Activated naive CD8-positive, alpha-beta T cell treated with anti-CD3 and anti-CD28 coated beads, Interleukin-2, amount 50 U/mL, for 24 hours (primary cell): Measurements from ENCODE around the gene SEZ6.

ENCODE experiments used
- ATAC-seq: fragments of 150-1000 bp; cut with Tn5 transposase; one replicate; pipeline ENCODE4 v1.10.0; 2021
- DNase-seq: peaks from one replicate; pipeline ENCODE4 v3.0.0; 2021
- H3K27ac Mint-ChIP-seq: one replicate; pipeline ENCODE4 v1.8.0; 2021; ENCODE audit warnings: mild to moderate bottlenecking, mixed read lengths
- H3K27me3 Mint-ChIP-seq: one replicate; pipeline ENCODE4 v1.8.0; 2021; ENCODE audit warnings: mixed read lengths
- H3K36me3 Mint-ChIP-seq: one replicate; pipeline ENCODE4 v1.8.0; 2021; ENCODE audit warnings: low read depth, mixed read lengths
- H3K4me1 Mint-ChIP-seq: one replicate; pipeline ENCODE4 v1.8.0; 2021; ENCODE audit warnings: mixed read lengths
- H3K4me3 Mint-ChIP-seq: one replicate; pipeline ENCODE4 v1.8.0; 2021; ENCODE audit warnings: mild to moderate bottlenecking, moderate library complexity, mixed read lengths
- H3K9me3 Mint-ChIP-seq: one replicate; pipeline ENCODE4 v1.8.0; 2021; ENCODE audit warnings: mixed read lengths

The SEZ6 gene

DNA sequence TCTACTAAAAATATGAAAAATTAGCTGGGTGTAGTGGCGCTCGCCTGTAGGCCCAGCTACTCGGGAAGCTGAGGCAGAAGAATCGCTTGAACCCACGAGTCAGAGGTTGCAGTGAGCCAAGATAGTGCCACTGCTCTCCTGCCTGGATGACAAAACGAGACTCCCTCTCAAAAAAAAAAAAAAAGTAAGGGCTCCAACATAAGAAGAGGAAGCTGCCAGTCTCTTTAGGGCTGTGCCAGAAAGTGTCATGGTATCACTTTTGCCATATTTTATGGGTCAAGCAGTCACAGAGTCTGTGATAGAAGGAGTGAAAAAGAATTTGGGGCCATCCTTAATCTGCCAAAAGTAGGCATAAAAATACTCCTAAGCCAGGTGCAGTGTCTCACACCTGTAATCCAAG is 35.7 kb upstream of the SEZ6 start:
- no peak for ATAC-seq
- Mint-ChIP-seq H3K27me3 (peaks cover 7% of the 10 kb centered on the region), H3K27ac (no peak overlapping the region), H3K4me1 (peaks cover 21% of the 10 kb centered on the region), H3K4me3 (no peak overlapping the region), H3K36me3 (no peaks in the 10 kb centered on the region), H3K9me3 (no peaks in the 10 kb centered on the region)
- no peak for DNase-seq

DNA sequence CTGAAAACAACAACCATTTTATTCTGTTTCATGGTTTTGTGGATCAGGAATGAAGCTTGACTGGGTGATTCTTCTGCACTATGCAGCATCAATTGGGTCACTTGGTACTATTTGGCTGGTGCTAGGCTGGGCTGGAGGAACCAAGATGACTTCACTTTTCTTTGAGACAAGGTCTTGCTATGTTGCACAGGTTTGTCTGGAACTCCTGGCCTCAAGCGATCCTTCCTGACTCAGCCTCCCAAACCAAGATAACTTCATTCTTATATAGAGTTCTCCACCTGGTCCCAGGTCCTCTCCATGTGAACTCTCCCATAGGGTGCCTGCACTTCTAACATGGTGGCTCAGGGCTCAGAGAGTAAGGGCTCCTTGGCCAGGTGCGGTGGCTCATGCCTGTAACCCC is 35.3 kb upstream of the SEZ6 start:
- H3K27ac Mint-ChIP-seq = no peak overlapping the region
- H3K27me3 Mint-ChIP-seq = peaks cover 9% of the 10 kb centered on the region
- no peaks in the 10 kb centered on the region for H3K9me3 Mint-ChIP-seq
- H3K4me3 Mint-ChIP-seq = no peak overlapping the region
- H3K4me1 Mint-ChIP-seq = peaks cover 16% of the 10 kb centered on the region
- ATAC-seq (no peak), DNase-seq (no peak)
- H3K36me3 Mint-ChIP-seq = no peaks in the 10 kb centered on the region

DNA sequence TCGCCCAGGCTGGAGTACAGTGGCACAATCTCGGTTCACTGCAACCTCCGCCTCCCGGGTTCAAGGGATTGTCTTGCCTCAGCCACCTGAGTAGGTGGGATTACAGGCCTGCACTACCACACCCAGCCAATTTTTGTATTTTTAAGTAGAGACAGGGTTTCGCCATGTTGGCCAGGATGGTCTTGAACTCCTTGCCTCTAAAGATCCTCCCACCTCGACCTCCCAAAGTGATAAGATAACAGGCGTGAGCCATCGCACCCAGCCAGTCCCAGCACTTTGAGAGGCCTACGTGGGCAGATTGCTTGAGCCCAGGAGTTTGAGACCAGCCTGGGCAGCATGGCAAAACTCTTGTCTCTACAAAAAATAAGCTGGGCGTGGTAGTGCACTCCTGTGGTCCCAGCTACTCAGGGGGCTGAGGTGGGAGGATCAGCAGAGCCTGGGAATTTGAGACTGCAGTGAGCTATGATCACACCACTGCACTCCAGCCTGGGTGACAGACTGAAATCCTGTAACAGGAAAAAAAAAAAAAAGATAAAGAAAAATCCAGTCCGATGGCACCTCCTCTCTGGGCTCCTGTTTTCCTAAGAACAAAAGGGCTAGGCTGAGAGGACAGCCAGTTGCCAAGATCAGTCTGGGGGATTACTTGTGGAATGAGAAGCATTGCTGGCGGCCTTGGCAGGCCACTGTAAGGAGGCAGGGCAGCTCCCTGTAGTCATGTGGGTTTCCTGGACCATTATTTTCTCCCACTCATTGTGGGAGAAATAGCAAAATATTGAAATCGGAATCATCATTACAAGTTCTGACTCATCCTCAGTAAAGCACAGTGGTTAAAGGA is 34.1 kb upstream of the SEZ6 start:
- DNase-seq (no peak), ATAC-seq (no peak)
- no peak overlapping the region for H3K4me3 Mint-ChIP-seq
- H3K9me3 Mint-ChIP-seq = no peaks in the 10 kb centered on the region
- no peaks in the 10 kb centered on the region for H3K36me3 Mint-ChIP-seq
- peaks cover 15% of the 10 kb centered on the region for H3K27me3 Mint-ChIP-seq
- no peak overlapping the region for H3K27ac Mint-ChIP-seq
- H3K4me1 Mint-ChIP-seq = peaks cover 11% of the 10 kb centered on the region

DNA sequence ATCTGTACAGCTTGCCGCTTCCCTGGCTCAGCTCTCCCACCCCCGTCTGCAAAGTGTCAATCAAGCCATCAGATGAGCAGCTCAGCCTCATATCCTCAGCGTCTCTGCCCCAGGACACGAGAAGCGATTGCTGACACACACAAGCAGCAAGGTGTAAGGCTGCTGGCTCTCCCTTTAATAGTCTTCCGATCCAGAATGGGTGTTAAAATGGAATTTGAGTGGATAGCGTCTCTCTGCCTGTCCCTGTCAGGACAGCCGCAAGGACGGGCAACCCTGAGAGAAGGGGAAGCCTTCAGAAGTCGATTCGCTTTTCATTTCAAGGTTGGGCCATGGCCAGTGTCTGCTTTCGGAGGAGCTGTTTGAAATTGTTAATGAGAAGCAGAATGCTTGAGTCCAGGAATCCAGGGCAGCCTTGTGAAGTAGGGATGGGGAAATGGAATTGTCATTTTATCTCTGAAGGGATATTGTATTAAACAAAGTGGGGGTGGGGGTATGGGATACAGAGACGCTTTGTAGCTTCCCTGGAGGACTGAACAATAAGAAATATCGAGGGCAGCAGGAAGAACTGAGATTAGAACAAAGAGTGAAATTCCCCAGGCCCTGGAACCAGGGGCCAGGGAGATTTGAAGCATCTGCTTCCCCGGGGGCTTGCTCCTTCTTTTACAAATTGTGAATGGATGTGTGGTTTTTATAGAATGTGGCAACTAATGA is 32.4 kb upstream of the SEZ6 start:
- Mint-ChIP-seq H3K4me3 (no peak overlapping the region), H3K9me3 (peaks cover 5% of the 10 kb centered on the region), H3K27ac (no peak overlapping the region), H3K36me3 (no peaks in the 10 kb centered on the region), H3K27me3 (peaks cover 28% of the 10 kb centered on the region), H3K4me1 (peaks cover 8% of the 10 kb centered on the region)
- ATAC-seq = no peak
- no peak for DNase-seq

DNA sequence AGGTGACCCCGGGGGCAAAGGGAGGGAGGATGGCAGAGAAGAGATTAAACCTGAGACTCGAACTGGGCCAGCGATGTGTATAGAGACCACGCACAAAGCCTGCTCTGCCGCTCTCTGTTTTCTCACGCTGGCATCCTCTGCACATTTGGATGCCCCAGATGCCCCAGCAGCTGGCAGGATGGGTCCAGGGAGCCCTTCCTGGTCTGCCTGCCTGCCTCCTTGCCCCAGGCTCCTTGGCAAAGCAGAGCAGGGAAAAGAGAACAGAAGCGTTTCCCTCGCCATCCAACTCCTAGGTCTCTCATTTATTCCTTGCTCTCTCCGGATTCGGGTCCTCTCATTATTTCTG is 31.9 kb upstream of the SEZ6 start:
- Mint-ChIP-seq H3K4me3 (no peak overlapping the region), H3K27me3 (peaks cover 28% of the 10 kb centered on the region), H3K4me1 (peaks cover 7% of the 10 kb centered on the region), H3K27ac (no peak overlapping the region), H3K36me3 (no peaks in the 10 kb centered on the region), H3K9me3 (peaks cover 5% of the 10 kb centered on the region)
- ATAC-seq = no peak
- DNase-seq = no peak

DNA sequence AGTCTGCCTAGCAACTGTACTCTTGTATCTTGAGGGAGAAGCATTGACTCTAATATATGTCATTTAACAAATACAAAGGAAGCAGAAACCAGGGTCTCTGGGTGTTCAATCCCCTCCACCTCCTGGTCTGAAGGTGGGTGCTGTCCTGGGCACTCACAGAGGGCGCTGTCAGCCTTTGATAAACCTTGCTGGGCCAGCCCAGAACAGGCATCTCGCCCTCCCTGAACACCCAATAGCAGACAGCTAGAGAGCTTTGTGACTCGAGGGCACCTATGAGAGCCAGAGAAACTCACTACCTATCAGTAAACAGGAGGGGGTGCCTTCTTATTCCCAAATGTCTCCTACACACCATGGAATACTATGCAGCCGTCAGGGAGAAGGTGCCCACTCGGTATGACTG is 30.8 kb upstream of the SEZ6 start:
- DNase-seq (no peak), ATAC-seq (no peak)
- H3K36me3 Mint-ChIP-seq = no peaks in the 10 kb centered on the region
- no peaks in the 10 kb centered on the region for H3K4me1 Mint-ChIP-seq
- peaks cover 5% of the 10 kb centered on the region for H3K9me3 Mint-ChIP-seq
- H3K4me3 Mint-ChIP-seq = no peak overlapping the region
- peaks cover 32% of the 10 kb centered on the region for H3K27me3 Mint-ChIP-seq
- H3K27ac Mint-ChIP-seq = no peak overlapping the region

DNA sequence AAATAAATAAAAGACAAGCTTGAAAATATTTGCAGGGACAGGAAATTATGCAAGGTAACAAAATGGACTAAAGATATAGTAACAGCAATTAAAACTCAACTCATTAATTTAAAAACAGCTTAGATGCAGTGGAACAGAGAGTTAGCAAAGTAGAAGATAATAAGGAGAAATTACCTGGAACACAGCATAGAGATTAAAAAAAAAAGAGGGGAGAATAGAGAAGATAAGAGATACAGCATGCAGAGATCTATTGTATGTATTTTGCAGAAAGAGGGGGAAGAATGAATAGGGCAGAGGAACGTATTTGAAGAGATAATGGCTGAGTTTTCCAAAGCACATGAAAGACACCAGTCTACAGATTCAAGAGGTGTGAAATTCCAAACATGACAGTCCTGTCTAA is 28.7 kb upstream of the SEZ6 start:
- Mint-ChIP-seq H3K4me1 (no peaks in the 10 kb centered on the region), H3K27me3 (peaks cover 44% of the 10 kb centered on the region), H3K9me3 (peaks cover 5% of the 10 kb centered on the region), H3K4me3 (no peak overlapping the region), H3K27ac (no peak overlapping the region), H3K36me3 (no peaks in the 10 kb centered on the region)
- no peak for ATAC-seq
- DNase-seq = no peak

DNA sequence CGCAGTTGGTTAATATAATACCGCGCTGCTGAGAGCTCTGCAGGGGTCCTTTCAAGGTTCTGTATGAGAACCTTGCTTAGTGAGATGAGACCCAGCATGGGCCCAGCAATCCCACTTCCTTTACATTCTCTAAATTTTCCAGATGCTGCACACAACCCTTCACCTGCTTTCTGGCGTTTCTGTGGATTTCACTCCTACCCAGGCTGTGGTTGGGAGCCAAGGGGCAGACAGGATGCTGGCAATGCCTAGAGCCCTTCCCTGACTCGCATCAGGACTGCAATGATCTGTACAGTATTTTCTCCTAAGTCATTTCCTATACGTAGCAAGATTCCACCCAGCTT is 27.0 kb upstream of the SEZ6 start:
- no peak overlapping the region for H3K27ac Mint-ChIP-seq
- H3K9me3 Mint-ChIP-seq = peaks cover 5% of the 10 kb centered on the region
- peaks cover 48% of the 10 kb centered on the region for H3K27me3 Mint-ChIP-seq
- DNase-seq = no peak
- no peak overlapping the region for H3K4me3 Mint-ChIP-seq
- no peaks in the 10 kb centered on the region for H3K4me1 Mint-ChIP-seq
- H3K36me3 Mint-ChIP-seq = no peaks in the 10 kb centered on the region
- no peak for ATAC-seq

DNA sequence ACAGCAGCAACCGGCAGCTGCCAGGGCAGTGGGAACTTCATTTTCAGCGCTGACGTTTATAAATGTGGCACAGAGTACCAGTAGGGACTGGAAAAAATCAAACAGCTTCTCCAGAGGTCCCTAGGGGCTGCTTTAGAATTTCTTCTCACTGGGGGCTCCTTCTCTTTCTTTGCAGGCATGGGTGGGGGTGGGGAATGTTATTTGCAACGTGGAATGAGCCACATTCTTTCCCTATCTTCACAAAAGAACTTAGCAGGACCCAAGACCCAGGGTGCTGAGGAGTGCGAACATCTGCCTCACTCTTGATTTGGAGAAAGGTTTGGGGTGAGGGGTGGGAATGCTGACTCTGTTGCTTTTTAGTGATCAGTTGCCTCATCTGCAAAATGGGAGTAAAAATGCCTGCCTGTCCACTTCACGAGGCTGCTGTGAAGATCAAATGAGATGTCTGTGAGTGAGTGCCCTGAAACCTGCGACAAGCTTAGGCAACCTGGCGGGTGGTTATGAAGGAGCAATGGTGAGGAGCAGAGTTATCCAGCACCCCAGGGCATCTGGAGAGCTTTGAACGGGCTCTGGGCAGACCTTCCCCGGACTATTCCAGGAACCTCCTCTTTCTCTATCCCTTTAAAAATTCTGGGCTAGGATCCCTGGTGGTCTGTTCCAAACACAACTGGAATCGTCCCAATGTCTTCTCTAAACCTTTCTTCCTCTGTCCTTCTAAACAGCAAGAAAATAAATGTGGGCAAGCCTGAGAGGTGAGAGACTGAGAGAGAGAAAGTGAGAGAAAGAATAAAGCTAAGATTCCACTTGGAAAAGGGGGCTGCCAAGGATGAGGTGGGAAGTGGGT is 26.4 kb upstream of the SEZ6 start:
- Mint-ChIP-seq H3K4me1 (no peaks in the 10 kb centered on the region), H3K4me3 (no peak overlapping the region), H3K9me3 (peaks cover 5% of the 10 kb centered on the region), H3K27me3 (peaks cover 48% of the 10 kb centered on the region), H3K27ac (no peak overlapping the region), H3K36me3 (no peaks in the 10 kb centered on the region)
- no peak for DNase-seq
- ATAC-seq = no peak

DNA sequence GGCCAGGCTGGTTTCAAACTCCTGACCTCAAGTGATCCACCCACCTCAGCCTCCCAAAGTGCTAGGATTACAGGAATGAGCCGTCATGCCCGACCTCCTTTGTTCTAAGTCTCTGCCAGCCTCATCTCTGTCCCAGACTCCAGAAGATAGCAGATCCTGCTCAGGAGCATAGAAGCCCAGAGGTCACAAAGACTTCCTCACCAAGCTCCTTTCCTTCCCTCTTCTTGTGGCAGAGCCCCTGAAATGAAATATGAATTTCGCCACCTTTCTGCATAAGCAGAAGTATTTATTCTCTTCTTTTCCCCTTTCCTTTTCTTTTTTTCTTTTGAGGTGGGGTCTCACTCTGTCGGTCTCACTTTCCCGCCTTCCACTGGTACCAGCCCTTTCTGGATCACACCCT is 25.7 kb upstream of the SEZ6 start:
- H3K4me1 Mint-ChIP-seq = no peaks in the 10 kb centered on the region
- H3K27me3 Mint-ChIP-seq = peaks cover 51% of the 10 kb centered on the region
- no peak overlapping the region for H3K4me3 Mint-ChIP-seq
- no peak for ATAC-seq
- no peaks in the 10 kb centered on the region for H3K36me3 Mint-ChIP-seq
- DNase-seq = no peak
- no peak overlapping the region for H3K27ac Mint-ChIP-seq
- H3K9me3 Mint-ChIP-seq = peaks cover 5% of the 10 kb centered on the region

DNA sequence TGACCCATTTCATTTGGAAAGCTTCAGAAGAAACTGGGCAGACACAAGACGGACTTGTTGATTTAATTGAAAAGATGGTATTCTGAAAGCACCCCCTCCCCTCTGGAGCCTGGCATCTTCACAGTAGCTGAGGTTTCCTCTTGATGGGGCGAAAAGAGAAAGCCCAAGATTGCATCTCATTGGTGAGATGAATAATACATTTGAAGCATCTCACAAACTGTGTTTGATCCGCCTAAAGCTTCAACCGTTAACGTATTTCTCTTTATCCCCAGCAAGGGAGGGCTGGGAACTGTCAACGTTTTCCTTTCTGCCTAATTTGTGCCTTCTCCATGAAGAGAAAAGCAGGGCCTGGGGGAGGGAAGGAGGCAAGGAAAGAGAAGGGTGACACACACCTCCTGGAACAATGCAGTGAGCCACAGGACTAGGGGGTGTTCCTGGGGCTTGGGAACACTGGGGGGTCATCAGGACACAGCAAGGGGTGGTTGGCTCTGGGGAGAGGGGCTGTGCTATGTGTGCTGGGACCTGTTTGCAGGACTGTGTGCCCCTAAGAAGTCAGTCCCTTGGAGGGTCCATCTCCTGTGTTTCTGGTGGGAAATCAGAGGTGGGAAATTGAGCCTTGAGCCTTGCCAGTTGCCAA is 18.6 kb upstream of the SEZ6 start:
- DNase-seq (no peak), ATAC-seq (no peak)
- no peak overlapping the region for H3K27ac Mint-ChIP-seq
- peaks cover 27% of the 10 kb centered on the region for H3K27me3 Mint-ChIP-seq
- no peaks in the 10 kb centered on the region for H3K36me3 Mint-ChIP-seq
- H3K9me3 Mint-ChIP-seq = no peaks in the 10 kb centered on the region
- no peak overlapping the region for H3K4me3 Mint-ChIP-seq
- peaks cover 2% of the 10 kb centered on the region for H3K4me1 Mint-ChIP-seq

DNA sequence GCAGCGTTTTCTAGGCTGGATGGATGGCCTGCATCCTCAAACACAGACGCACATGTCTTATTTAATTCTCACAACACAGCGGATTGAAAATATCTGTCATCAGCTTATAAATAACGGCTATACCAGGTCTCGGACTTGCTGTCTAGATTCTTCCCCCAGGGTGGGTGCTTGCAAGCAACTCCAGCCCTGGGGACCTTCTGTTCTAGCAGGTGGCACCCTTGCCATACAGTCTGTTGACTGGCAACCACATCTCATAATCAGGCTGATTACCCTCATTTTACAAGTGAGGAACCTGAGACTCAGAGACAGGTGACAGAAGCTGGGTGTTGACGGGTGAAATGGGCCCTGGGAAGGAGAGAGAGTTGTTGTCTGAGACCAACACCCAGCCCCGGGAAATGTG is 16.2 kb upstream of the SEZ6 start:
- Mint-ChIP-seq H3K27me3 (peaks cover 45% of the 10 kb centered on the region), H3K36me3 (no peaks in the 10 kb centered on the region), H3K4me1 (peaks cover 5% of the 10 kb centered on the region), H3K4me3 (no peak overlapping the region), H3K27ac (no peak overlapping the region), H3K9me3 (no peaks in the 10 kb centered on the region)
- DNase-seq = no peak
- no peak for ATAC-seq

DNA sequence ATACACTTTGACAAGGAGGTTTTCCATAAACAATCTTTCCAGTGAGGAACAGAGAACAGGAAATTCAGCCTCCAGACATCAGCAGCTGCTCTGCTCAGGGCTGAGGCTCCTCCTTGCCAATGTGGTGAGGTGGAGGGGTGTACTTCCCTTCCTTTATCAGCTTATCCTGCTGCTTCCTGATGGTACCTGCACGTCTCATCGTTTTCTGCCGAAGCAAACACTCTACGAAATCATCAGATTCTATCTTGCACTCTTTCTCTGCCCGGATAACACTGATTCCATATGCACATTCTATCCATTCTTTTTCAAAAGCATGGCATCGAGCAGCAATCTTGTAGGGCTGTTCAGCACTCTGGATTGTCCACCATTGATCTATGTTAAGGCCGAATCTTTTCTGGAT is 15.4 kb upstream of the SEZ6 start:
- Mint-ChIP-seq H3K4me1 (peaks cover 5% of the 10 kb centered on the region), H3K4me3 (no peak overlapping the region), H3K9me3 (no peaks in the 10 kb centered on the region), H3K36me3 (no peaks in the 10 kb centered on the region), H3K27ac (no peak overlapping the region), H3K27me3 (peaks cover 47% of the 10 kb centered on the region)
- DNase-seq = no peak
- no peak for ATAC-seq

DNA sequence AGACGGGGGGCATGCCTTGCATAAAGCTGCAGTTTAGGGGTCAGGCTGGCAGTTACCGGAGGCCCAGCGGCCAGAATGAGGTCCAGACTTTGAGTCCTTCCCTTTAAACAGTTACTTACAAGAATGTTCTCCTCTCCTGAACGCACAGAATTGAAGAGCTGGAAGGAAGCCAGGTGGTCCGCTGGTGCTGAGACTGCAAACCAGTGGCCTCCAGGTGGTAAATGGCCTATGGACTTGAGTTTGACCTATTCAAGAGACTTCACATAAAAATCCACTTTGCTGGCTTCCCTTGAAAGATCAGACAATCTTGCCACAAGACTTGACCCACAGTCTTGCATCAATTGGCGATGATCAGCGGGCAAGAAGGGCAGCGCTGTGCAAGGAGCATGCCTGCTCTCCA is 14.7 kb upstream of the SEZ6 start:
- no peak for DNase-seq
- ATAC-seq = no peak
- H3K27ac Mint-ChIP-seq = no peak overlapping the region
- H3K4me1 Mint-ChIP-seq = peaks cover 5% of the 10 kb centered on the region
- peaks cover 49% of the 10 kb centered on the region for H3K27me3 Mint-ChIP-seq
- no peaks in the 10 kb centered on the region for H3K9me3 Mint-ChIP-seq
- H3K36me3 Mint-ChIP-seq = no peaks in the 10 kb centered on the region
- H3K4me3 Mint-ChIP-seq = no peak overlapping the region
